ENCODE measurements around the gene CADPS.

DNA sequence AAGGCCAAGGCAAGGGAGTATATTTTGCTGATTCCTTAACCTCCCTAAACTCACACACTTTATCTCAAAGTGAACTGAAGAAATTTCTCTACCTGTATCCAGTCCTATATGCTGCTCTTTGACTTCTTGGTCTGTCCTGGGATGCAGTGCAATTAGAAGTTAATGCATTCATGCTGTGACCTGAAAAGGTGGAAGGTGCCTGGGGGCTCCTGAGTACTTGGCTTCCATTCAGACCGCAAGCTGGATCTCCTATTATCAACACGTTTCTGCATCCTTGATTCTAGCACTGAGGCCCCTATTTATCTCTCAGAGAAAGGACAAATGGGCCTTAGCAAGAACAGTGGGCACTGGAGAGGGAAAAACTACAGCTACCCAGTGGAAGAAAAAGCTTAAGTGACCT, 17.7 kb upstream of the CADPS start:
- no peak for TF ChIP-seq CTCF (conservative IDR thresholded peaks at IDR 0.05; ENCODE audit: low read depth, low read length)
- TF ChIP-seq EZH2 (IDR thresholded peaks at IDR 0.05; ENCODE audit: borderline replicate concordance, low read depth, low read length, poor library complexity, severe bottlenecking): no peak

Measured in A673 (cell line).